Activated naive CD8-positive, alpha-beta T cell treated with anti-CD3 and anti-CD28 coated beads, Interleukin-2, amount 10 ng/mL, durations not matched to agents 7 days and 5 days (primary cell): ENCODE data around the gene ASRGL1. TPM values are rescaled to one million over a fixed set of nuclear protein-coding genes. Genes with fewer than 3 reads are reported as not detected.
"Not testable (repeated sequence)": the region's sequence is repeated elsewhere in the genome, so short reads cannot be mapped to it uniquely, and the experiment has no call there.

Experiments used
- ATAC-seq: fragments of 150-1000 bp; cut with Tn5 transposase; one replicate; pipeline ENCODE4 v1.10.0; 2021; ENCODE audit warnings: low read depth, moderate library complexity
- POLR2A ChIA-PET: fragments of 350-600 bp; sonication (Branson Sonifier 250); formaldehyde crosslinking; loops from one replicate; lab custom pipeline; 2021; ENCODE audit warnings: antibody characterized with exemption; lab: Charles Lee
- DNase-seq: peaks from one replicate; pipeline ENCODE4 v3.0.0; 2021
- H3K27ac Mint-ChIP-seq: one replicate; pipeline ENCODE4 v1.8.0; 2022; ENCODE audit warnings: mild to moderate bottlenecking, mixed read lengths
- H3K27me3 Mint-ChIP-seq: one replicate; pipeline ENCODE4 v1.8.0; 2022; ENCODE audit warnings: mild to moderate bottlenecking, moderate library complexity, mixed read lengths
- H3K36me3 Mint-ChIP-seq: one replicate; pipeline ENCODE4 v1.8.0; 2021; ENCODE audit warnings: mild to moderate bottlenecking, mixed read lengths
- H3K4me1 Mint-ChIP-seq: one replicate; pipeline ENCODE4 v1.8.0; 2021; ENCODE audit warnings: mixed read lengths
- H3K4me3 Mint-ChIP-seq: one replicate; pipeline ENCODE4 v1.8.0; 2022; ENCODE audit warnings: mild to moderate bottlenecking, moderate library complexity, mixed read lengths
- H3K9me3 Mint-ChIP-seq: one replicate; pipeline ENCODE4 v1.8.0; 2021; ENCODE audit warnings: mixed read lengths
- total RNA-seq, 2 experiments: library from RNA; stranded (reverse); gene quantifications; one replicate each; pipeline ENCODE4 v1.2.3, GENCODE V29; 2021

Gene ASRGL1
- total RNA-seq, 2 experiments from 2014 or later: 11.3 to 12.2 TPM

DNA sequence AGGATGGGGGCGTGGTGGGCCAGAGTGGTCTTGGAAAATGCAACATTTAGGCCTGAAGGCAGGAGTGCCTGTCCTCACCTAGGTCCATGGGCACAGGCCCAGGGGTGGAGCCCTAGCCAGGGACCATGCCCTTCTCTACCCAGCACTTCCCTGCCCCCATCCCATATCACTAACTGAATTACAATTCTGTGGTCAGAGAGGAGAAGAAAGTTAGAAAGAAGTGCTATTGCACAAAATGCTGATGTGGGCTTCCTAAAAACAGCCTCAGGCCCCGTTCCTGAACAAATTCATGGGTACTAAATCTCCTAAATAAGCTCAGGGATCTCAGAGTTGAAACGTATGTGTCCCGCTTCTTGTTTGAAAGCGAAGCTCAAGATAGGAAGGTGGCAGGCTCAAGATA lies 3.5 kb upstream of the ASRGL1 start:
- no peak overlapping the region for H3K27ac Mint-ChIP-seq

DNA sequence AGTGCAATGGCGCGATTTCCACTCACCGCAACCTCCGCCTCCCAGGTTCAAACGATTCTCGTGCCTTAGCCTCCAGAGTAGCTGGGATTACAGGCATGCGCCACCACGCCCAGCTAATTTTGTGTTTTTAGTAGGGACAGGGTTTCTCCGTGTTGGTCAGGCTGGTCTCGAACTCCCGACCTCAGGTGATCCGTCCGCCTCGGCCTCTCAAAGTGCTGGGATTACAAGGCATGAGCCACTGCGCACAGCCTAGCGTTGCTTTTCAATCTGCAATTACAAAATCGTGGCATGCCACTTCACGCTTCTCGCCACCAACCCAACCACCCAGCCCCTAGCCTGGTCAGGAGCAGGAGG lies 322 bp upstream of the ASRGL1 start:
- POLR2A ChIA-PET: interaction anchor here (0.6 kb wide), 1 partner anchor 248 kb away, joined by 3 read pairs; no protein-coding TSS in a partner anchor
- ATAC-seq: not testable (repeated sequence)
- H3K27me3 Mint-ChIP-seq: peaks cover 15% of the 10 kb centered on the region

More for the DNA sequence above, 3.5 kb upstream of the ASRGL1 start:
- DNase-seq: no peak
- no peak for ATAC-seq
- Mint-ChIP-seq H3K36me3 (no peaks in the 10 kb centered on the region), H3K9me3 (no peaks in the 10 kb centered on the region), H3K4me3 (no peak overlapping the region), H3K27me3 (peaks cover 23% of the 10 kb centered on the region), H3K4me1 (peaks cover 7% of the 10 kb centered on the region)
- POLR2A ChIA-PET: no interaction called here

GRCh38 chr11:62338218-62338617 lies 970 bp downstream of the ASRGL1 start:
- POLR2A ChIA-PET: interaction anchor here (0.5 to 1.0 kb wide), 3 partner anchors 11 to 416 kb away, joined by 3 to 4 read pairs (median 4); partner anchors contain the start of gene ZBTB3
- H3K4me3 Mint-ChIP-seq: peak overlapping the region; percentile 90
- H3K9me3 Mint-ChIP-seq: no peaks in the 10 kb centered on the region
- ATAC-seq (no peak), DNase-seq (no peak)
- H3K36me3 Mint-ChIP-seq: no peaks in the 10 kb centered on the region
- H3K27ac Mint-ChIP-seq: no peak overlapping the region
- peaks cover 11% of the 10 kb centered on the region for H3K4me1 Mint-ChIP-seq
- H3K27me3 Mint-ChIP-seq: peaks cover 6% of the 10 kb centered on the region

More for the DNA sequence above, 322 bp upstream of the ASRGL1 start:
- not testable (repeated sequence) for H3K36me3 Mint-ChIP-seq, DNase-seq, H3K9me3 Mint-ChIP-seq
- H3K27ac Mint-ChIP-seq: peak overlapping the region; percentile 76
- peaks cover 11% of the 10 kb centered on the region for H3K4me1 Mint-ChIP-seq
- peak overlapping the region; percentile 90 for H3K4me3 Mint-ChIP-seq

GRCh38 chr11:62340269-62340901 lies 3.1 kb downstream of the ASRGL1 start:
- no peaks in the 10 kb centered on the region for H3K9me3 Mint-ChIP-seq
- H3K36me3 Mint-ChIP-seq: peaks cover 2% of the 10 kb centered on the region
- POLR2A ChIA-PET: no interaction called here
- peak; percentile 59 for ATAC-seq
- peaks cover 11% of the 10 kb centered on the region for H3K4me1 Mint-ChIP-seq
- H3K27ac Mint-ChIP-seq: no peak overlapping the region
- H3K27me3 Mint-ChIP-seq: peaks cover 2% of the 10 kb centered on the region
- H3K4me3 Mint-ChIP-seq: no peak overlapping the region
- peak; percentile 47 for DNase-seq

- no peak for ATAC-seq
- Mint-ChIP-seq H3K27me3 (no peaks in the 10 kb centered on the region), H3K36me3 (peaks cover 2% of the 10 kb centered on the region), H3K9me3 (no peaks in the 10 kb centered on the region), H3K4me1 (peaks cover 11% of the 10 kb centered on the region), H3K27ac (no peak overlapping the region), H3K4me3 (no peak overlapping the region)
- DNase-seq: no peak
- POLR2A ChIA-PET: interaction anchor here (0.7 kb wide), 1 partner anchor 29 kb away, joined by 3 read pairs; no protein-coding TSS in a partner anchor
Observed at GRCh38 chr11:62341588-62341987, 4.3 kb downstream of the ASRGL1 start.

DNA sequence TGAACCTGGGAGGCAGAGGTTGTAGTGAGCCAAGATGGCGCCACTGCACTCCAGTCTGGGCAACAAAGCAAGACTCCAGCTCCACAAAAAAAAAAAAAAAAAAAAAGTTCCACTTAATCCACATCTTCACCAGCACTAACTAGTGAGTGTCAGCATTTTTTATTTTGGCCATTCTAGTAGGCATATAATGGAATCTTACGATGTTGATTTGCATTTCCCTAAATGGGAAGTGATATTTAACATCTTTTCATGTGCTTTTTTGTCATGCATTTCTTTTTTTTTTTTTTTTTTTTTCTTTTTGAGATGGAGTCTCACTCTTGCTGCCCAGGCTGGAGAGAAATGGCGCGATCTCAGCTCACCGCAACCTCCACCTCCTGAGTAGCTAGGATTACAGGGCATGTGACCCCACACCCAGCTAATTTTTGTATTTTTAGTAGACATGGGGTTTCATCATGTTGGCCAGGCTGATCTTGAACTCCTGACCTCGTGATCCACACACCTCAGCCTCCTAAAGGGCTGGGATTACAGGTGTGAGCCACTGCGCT lies 6.5 kb downstream of the ASRGL1 start:
- H3K36me3 Mint-ChIP-seq, H3K9me3 Mint-ChIP-seq, H3K27me3 Mint-ChIP-seq, DNase-seq, H3K4me1 Mint-ChIP-seq, ATAC-seq, H3K4me3 Mint-ChIP-seq, H3K27ac Mint-ChIP-seq: not testable (repeated sequence)
- POLR2A ChIA-PET: interaction anchor here (0.7 kb wide), 1 partner anchor 162 kb away, joined by 3 read pairs; no protein-coding TSS in a partner anchor

- no peak for DNase-seq
- Mint-ChIP-seq H3K27ac (no peak overlapping the region), H3K9me3 (no peaks in the 10 kb centered on the region), H3K4me1 (peaks cover 4% of the 10 kb centered on the region), H3K36me3 (peaks cover 2% of the 10 kb centered on the region), H3K27me3 (no peaks in the 10 kb centered on the region), H3K4me3 (no peak overlapping the region)
- POLR2A ChIA-PET: interaction anchor here (0.7 kb wide), 1 partner anchor 161 kb away, joined by 3 read pairs; no protein-coding TSS in a partner anchor
- ATAC-seq: no peak
Observed at GRCh38 chr11:62344210-62344609, 7.0 kb downstream of the ASRGL1 start.

DNA sequence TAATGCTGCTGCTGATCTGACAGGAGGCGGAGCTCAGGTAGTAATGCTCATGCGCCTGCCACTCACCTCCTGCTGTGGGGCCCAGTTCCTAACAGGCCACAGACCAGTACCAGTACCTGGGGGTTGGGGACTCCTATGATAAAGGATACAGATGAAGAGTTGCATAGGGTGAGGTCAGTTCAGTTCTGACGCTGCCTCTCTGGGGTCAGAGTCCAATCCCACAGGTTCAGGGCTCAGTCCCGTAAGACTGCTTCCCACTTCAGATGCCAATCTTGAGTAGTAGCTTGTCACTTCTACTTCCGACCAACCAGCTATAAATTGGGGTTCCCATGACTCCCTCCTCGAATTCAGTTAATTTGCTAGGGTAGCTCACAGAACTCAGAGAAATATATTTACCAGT lies 8.6 kb downstream of the ASRGL1 start:
- Mint-ChIP-seq H3K4me3 (no peak overlapping the region), H3K27me3 (no peaks in the 10 kb centered on the region), H3K9me3 (no peaks in the 10 kb centered on the region), H3K4me1 (no peaks in the 10 kb centered on the region), H3K36me3 (peaks cover 2% of the 10 kb centered on the region), H3K27ac (no peak overlapping the region)
- DNase-seq: no peak
- no peak for ATAC-seq
- POLR2A ChIA-PET: no interaction called here

DNA sequence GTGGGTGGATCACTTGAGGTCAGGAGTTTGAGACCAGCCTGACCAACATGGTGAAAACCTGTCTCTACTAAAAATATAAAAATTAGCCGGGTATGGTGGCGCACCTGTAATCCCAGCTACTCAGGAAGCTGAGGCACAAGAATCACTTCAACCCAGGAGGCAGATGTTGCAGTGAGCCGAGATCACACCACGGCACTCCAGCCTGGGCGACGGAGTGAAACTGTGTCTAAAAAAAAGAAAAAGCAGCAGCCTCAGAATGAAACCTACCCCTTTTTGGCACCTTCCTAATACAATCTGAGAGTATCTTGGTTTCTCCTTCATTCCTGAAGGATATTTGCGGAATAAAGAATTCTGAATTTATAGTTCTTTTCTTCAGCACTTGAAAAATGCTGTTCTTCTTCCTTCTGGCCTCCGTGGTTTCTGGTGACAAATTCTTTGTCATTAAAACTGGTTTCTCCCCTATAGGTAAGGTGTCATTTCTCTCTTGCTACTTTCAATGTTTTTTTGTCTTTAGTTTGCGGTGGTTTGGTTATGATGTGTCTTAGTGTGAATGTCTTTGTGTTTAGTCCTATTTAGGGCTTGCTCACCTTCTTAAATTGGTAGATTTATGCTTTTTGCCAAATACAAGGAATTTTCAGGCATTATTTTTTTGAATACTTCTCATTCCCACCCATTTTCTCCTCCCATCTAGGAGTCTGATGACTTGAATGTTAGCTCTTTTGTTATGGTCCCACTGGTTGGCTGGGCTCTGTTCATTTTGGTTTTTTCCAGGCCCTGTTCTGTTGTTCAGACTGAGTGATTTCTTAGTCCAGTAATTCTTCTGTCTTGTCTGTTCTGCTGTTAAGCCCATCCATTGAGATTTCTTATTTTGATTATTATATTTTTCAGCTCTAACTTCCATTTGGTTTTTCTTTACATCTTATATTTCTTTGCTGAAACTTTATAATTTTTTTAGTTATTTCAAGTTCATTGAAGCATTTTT lies 15.4 kb downstream of the ASRGL1 start:
- no peak overlapping the region for H3K4me3 Mint-ChIP-seq
- POLR2A ChIA-PET: no interaction called here
- peaks cover 4% of the 10 kb centered on the region for H3K4me1 Mint-ChIP-seq
- no peaks in the 10 kb centered on the region for H3K27me3 Mint-ChIP-seq
- no peak for DNase-seq
- peaks cover 2% of the 10 kb centered on the region for H3K36me3 Mint-ChIP-seq
- H3K27ac Mint-ChIP-seq: no peak overlapping the region
- ATAC-seq: no peak
- no peaks in the 10 kb centered on the region for H3K9me3 Mint-ChIP-seq

DNA sequence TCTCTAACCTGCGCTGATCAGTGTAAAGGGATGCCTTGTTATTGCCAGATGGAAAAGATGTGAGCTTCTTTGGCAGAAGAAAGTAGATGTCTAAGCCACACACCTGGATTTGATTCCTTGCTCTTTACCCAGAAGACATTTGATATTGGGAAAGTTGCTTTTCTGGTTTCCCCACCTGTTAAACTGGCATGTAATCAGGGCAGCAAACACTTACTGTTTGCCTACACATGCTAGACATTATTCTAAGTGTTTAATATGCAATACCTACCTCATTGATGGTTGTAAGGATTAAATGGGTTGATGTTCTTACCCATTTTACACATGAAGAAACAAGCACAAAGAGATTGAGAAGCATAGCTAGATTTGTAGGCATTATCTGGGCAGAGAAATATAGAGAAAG lies 16.6 kb downstream of the ASRGL1 start:
- peaks cover 5% of the 10 kb centered on the region for H3K36me3 Mint-ChIP-seq
- DNase-seq (no peak), ATAC-seq (no peak)
- H3K4me3 Mint-ChIP-seq: no peak overlapping the region
- H3K9me3 Mint-ChIP-seq: no peaks in the 10 kb centered on the region
- H3K27ac Mint-ChIP-seq: no peak overlapping the region
- peaks cover 4% of the 10 kb centered on the region for H3K4me1 Mint-ChIP-seq
- H3K27me3 Mint-ChIP-seq: no peaks in the 10 kb centered on the region
- POLR2A ChIA-PET: interaction anchor here (0.6 kb wide), 1 partner anchor 425 kb away, joined by 3 read pairs; no protein-coding TSS in a partner anchor

GRCh38 chr11:62358273-62358672 lies 21.0 kb downstream of the ASRGL1 start:
- Mint-ChIP-seq H3K9me3 (no peaks in the 10 kb centered on the region), H3K4me3 (no peak overlapping the region), H3K27me3 (no peaks in the 10 kb centered on the region), H3K36me3 (peaks cover 3% of the 10 kb centered on the region), H3K27ac (no peak overlapping the region), H3K4me1 (no peaks in the 10 kb centered on the region)
- DNase-seq: no peak
- POLR2A ChIA-PET: no interaction called here
- ATAC-seq: no peak

GRCh38 chr11:62359475-62359874 lies 22.2 kb downstream of the ASRGL1 start:
- no peak for DNase-seq
- no peak for ATAC-seq
- H3K36me3 Mint-ChIP-seq: peaks cover 3% of the 10 kb centered on the region
- no peaks in the 10 kb centered on the region for H3K9me3 Mint-ChIP-seq
- H3K4me3 Mint-ChIP-seq: no peak overlapping the region
- POLR2A ChIA-PET: no interaction called here
- no peak overlapping the region for H3K27ac Mint-ChIP-seq
- H3K27me3 Mint-ChIP-seq: no peaks in the 10 kb centered on the region
- no peaks in the 10 kb centered on the region for H3K4me1 Mint-ChIP-seq

GRCh38 chr11:62360685-62361084 lies 23.4 kb downstream of the ASRGL1 start:
- Mint-ChIP-seq H3K36me3 (peaks cover 3% of the 10 kb centered on the region), H3K4me3 (no peak overlapping the region), H3K27ac (no peak overlapping the region), H3K27me3 (no peaks in the 10 kb centered on the region), H3K9me3 (no peaks in the 10 kb centered on the region), H3K4me1 (no peaks in the 10 kb centered on the region)
- POLR2A ChIA-PET: interaction anchor here (0.6 kb wide), 2 partner anchors 14 to 380 kb away, joined by 5 to 6 read pairs; no protein-coding TSS in a partner anchor
- ATAC-seq (no peak), DNase-seq (no peak)
